ENCODE measurements around the gene PDE4C. TPM values are rescaled to one million over a fixed set of nuclear protein-coding genes. Genes with fewer than 3 reads are reported as not detected.

Gene PDE4C
- total RNA-seq, 1 experiment from 2014 or later: 3.0 TPM

DNA sequence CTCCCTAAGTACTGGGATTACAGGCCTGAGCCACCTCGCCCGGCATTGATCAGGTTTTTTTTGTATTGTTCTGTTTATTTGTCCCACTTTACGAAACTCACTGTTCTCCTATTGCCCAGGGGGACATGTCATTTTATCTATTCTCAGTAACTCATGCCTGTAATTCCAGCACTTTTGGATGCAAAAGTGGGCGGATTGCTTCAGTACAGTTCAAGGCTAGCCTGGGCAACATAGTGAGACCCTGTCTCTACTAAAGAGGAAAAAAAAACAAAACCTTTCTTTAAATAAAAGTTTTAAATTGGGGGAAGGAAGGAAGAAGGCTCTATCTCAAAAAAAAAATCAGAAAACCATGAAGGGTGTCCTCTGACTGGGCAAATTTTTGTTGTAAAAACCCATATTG, 36.0 kb downstream of the PDE4C start:
- DNase-seq (ENCODE audit: low spot score) (no peak), ATAC-seq (no peak)
- CTCF ChIA-PET: interaction anchor here (6.0 kb wide), 1 partner anchor 77 kb away, joined by 33 read pairs; no protein-coding TSS in a partner anchor
- H3K27ac Mint-ChIP-seq: peak overlapping the region; percentile 45; the same call in 1 of the 2 replicates
- H3K27me3 Mint-ChIP-seq (ENCODE audit: low read depth): peaks cover 2% of the 10 kb centered on the region; the same call in 1 of the 2 replicates
- H3K36me3 Mint-ChIP-seq: no peaks in the 10 kb centered on the region; the same call in 1 of the 2 replicates
- POLR2A ChIA-PET: interaction anchor here (0.6 to 0.7 kb wide), 2 partner anchors 16 to 38 kb away, joined by 3 read pairs; no protein-coding TSS in a partner anchor
- no peaks in the 10 kb centered on the region for H3K9me3 Mint-ChIP-seq
- TF ChIP-seq, protein P1, sequence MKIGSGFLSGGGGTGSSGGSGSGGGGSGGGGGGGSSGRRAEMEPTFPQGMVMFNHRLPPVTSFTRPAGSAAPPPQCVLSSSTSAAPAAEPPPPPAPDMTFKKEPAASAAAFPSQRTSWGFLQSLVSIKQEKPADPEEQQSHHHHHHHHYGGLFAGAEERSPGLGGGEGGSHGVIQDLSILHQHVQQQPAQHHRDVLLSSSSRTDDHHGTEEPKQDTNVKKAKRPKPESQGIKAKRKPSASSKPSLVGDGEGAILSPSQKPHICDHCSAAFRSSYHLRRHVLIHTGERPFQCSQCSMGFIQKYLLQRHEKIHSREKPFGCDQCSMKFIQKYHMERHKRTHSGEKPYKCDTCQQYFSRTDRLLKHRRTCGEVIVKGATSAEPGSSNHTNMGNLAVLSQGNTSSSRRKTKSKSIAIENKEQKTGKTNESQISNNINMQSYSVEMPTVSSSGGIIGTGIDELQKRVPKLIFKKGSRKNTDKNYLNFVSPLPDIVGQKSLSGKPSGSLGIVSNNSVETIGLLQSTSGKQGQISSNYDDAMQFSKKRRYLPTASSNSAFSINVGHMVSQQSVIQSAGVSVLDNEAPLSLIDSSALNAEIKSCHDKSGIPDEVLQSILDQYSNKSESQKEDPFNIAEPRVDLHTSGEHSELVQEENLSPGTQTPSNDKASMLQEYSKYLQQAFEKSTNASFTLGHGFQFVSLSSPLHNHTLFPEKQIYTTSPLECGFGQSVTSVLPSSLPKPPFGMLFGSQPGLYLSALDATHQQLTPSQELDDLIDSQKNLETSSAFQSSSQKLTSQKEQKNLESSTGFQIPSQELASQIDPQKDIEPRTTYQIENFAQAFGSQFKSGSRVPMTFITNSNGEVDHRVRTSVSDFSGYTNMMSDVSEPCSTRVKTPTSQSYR (CRISPR knock-in tag; IDR thresholded peaks at IDR 0.05): no peak
- TF ChIP-seq OVOL2 (CRISPR knock-in tag; IDR thresholded peaks at IDR 0.05; ENCODE audit: borderline replicate concordance) (no peak), SOX15 (CRISPR knock-in tag; IDR thresholded peaks at IDR 0.05) (no peak), SMAD3 (CRISPR knock-in tag; IDR thresholded peaks at IDR 0.05; ENCODE audit: borderline replicate concordance) (no peak), RORB (CRISPR knock-in tag; IDR thresholded peaks at IDR 0.05) (no peak), FOXP1 (CRISPR knock-in tag; IDR thresholded peaks at IDR 0.05; ENCODE audit: borderline replicate concordance) (no peak), JUN (CRISPR knock-in tag; IDR thresholded peaks at IDR 0.05) (no peak), NFATC4 (CRISPR knock-in tag; IDR thresholded peaks at IDR 0.05) (no peak), MXD4 (CRISPR knock-in tag; IDR thresholded peaks at IDR 0.05; ENCODE audit: borderline replicate concordance) (no peak), NR3C1 (CRISPR knock-in tag; conservative IDR thresholded peaks at IDR 0.05; ENCODE audit: low read depth) (no peak), PRRX2 (CRISPR knock-in tag; IDR thresholded peaks at IDR 0.05) (no peak), CBFB (CRISPR knock-in tag; IDR thresholded peaks at IDR 0.05; ENCODE audit: low read depth) (no peak), NFE2L1 (CRISPR knock-in tag; IDR thresholded peaks at IDR 0.05) (no peak), NR1H2 (CRISPR knock-in tag; IDR thresholded peaks at IDR 0.05) (no peak)
- TF ChIP-seq, protein P2, sequence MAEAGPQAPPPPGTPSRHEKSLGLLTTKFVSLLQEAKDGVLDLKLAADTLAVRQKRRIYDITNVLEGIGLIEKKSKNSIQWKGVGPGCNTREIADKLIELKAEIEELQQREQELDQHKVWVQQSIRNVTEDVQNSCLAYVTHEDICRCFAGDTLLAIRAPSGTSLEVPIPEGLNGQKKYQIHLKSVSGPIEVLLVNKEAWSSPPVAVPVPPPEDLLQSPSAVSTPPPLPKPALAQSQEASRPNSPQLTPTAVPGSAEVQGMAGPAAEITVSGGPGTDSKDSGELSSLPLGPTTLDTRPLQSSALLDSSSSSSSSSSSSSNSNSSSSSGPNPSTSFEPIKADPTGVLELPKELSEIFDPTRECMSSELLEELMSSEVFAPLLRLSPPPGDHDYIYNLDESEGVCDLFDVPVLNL (CRISPR knock-in tag; IDR thresholded peaks at IDR 0.05; ENCODE audit: borderline replicate concordance, low read depth): no peak
- TF ChIP-seq, protein P3, sequence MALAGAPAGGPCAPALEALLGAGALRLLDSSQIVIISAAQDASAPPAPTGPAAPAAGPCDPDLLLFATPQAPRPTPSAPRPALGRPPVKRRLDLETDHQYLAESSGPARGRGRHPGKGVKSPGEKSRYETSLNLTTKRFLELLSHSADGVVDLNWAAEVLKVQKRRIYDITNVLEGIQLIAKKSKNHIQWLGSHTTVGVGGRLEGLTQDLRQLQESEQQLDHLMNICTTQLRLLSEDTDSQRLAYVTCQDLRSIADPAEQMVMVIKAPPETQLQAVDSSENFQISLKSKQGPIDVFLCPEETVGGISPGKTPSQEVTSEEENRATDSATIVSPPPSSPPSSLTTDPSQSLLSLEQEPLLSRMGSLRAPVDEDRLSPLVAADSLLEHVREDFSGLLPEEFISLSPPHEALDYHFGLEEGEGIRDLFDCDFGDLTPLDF (CRISPR knock-in tag; IDR thresholded peaks at IDR 0.05): no peak
- TF ChIP-seq, protein P4, sequence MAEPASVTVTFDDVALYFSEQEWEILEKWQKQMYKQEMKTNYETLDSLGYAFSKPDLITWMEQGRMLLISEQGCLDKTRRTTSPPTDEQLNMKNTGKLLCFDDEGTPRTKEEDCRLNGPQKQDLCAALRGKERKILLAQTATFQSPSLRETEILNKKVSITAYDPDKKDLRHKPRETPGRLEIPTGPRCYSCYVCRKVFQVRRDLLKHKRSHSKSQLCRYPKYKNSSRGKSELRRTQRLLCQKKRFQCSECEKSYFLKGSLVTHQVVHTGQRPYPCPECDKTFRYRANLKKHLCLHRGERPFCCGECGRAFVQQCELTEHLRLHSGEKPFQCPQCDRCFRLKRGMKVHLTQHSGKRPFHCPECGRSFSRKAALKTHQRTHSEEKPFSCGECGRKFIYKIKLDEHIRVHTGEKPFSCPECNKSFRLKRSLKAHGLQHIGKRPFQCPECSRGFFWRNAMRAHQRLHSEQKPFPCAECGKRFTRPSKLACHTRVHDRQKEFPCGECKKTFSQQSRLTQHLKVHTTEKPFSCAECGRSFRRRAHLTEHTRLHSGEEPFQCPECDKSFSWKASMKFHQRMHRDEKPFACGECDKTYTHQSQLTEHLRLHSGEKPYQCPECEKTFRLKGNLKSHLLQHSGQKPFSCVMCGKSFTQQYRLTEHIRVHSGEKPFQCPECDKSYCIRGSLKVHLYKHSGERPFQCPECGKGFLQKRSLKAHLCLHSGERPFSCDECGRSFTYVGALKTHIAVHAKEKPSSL (CRISPR knock-in tag; conservative IDR thresholded peaks at IDR 0.05): no peak
- TF ChIP-seq, protein P5, sequence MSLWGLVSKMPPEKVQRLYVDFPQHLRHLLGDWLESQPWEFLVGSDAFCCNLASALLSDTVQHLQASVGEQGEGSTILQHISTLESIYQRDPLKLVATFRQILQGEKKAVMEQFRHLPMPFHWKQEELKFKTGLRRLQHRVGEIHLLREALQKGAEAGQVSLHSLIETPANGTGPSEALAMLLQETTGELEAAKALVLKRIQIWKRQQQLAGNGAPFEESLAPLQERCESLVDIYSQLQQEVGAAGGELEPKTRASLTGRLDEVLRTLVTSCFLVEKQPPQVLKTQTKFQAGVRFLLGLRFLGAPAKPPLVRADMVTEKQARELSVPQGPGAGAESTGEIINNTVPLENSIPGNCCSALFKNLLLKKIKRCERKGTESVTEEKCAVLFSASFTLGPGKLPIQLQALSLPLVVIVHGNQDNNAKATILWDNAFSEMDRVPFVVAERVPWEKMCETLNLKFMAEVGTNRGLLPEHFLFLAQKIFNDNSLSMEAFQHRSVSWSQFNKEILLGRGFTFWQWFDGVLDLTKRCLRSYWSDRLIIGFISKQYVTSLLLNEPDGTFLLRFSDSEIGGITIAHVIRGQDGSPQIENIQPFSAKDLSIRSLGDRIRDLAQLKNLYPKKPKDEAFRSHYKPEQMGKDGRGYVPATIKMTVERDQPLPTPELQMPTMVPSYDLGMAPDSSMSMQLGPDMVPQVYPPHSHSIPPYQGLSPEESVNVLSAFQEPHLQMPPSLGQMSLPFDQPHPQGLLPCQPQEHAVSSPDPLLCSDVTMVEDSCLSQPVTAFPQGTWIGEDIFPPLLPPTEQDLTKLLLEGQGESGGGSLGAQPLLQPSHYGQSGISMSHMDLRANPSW (CRISPR knock-in tag; conservative IDR thresholded peaks at IDR 0.05; ENCODE audit: low read depth): no peak
- H3K4me3 Mint-ChIP-seq: no peak overlapping the region
- peaks cover 25% of the 10 kb centered on the region for H3K4me1 Mint-ChIP-seq
